Smooth muscle cell (in vitro differentiated cells): Measurements from ENCODE around the gene CD68. TPM values are rescaled to one million over a fixed set of nuclear protein-coding genes. Genes with fewer than 3 reads are reported as not detected.

Source experiments
- DNase-seq: peaks from one replicate; lab custom pipeline; 2025; ENCODE audit not compliant: unreplicated experiment; lab: John Stamatoyannopoulos, UW
- H2AFZ ChIP-seq: fragments of 200-600 bp; sonication (generic); 2 replicates; pipeline ENCODE4 v1.6.0; 2016; ENCODE audit warnings: antibody characterized with exemption, low read depth, mild to moderate bottlenecking
- H3F3A ChIP-seq: fragments of 200-600 bp; sonication (generic); 2 replicates; pipeline ENCODE4 v1.6.0; 2017; ENCODE audit warnings: antibody characterized with exemption, low read depth
- H3K27ac ChIP-seq: fragments of 200-600 bp; sonication (generic); 2 replicates; pipeline ENCODE4 v1.5.1; 2016; ENCODE audit warnings: low read depth, mild to moderate bottlenecking
- H3K27me3 ChIP-seq: fragments of 200-600 bp; sonication (generic); 2 replicates; pipeline ENCODE4 v1.6.1; 2016; ENCODE audit warnings: low read depth, mild to moderate bottlenecking
- H3K36me3 ChIP-seq: fragments of 200-600 bp; sonication (generic); 2 replicates; pipeline ENCODE4 v1.5.1; 2016; ENCODE audit warnings: low read depth
- H3K4me1 ChIP-seq: fragments of 200-600 bp; sonication (generic); 2 replicates; pipeline ENCODE4 v1.5.1; 2016; ENCODE audit warnings: low read depth
- H3K4me2 ChIP-seq: fragments of 200-600 bp; sonication (generic); 2 replicates; pipeline ENCODE4 v1.6.0; 2016; ENCODE audit warnings: mild to moderate bottlenecking
- H3K4me3 ChIP-seq: fragments of 200-600 bp; sonication (generic); 2 replicates; pipeline ENCODE4 v1.5.1; 2016; ENCODE audit warnings: mild to moderate bottlenecking
- H3K79me2 ChIP-seq: fragments of 200-600 bp; sonication (generic); 2 replicates; pipeline ENCODE4 v1.6.0; 2016; ENCODE audit warnings: low read depth, mild to moderate bottlenecking
- H3K9ac ChIP-seq: fragments of 200-600 bp; sonication (generic); 2 replicates; pipeline ENCODE4 v1.6.0; 2016; ENCODE audit warnings: low read depth
- H3K9me3 ChIP-seq: fragments of 200-600 bp; sonication (generic); replicated peaks from 2 replicates; pipeline ENCODE4 v1.5.1; 2016; ENCODE audit warnings: low read depth
- H4K20me1 ChIP-seq: fragments of 200-600 bp; sonication (generic); 2 replicates; pipeline ENCODE4 v1.6.0; 2016; ENCODE audit warnings: low read depth
- CTCF ChIP-seq: fragments of 200-600 bp; sonication (generic); IDR thresholded peaks from 2 replicates; pipeline ENCODE4 v1.5.1; 2017; ENCODE audit warnings: borderline replicate concordance, mild to moderate bottlenecking, antibody characterized with exemption; ENCODE audit not compliant: insufficient read depth, poor library complexity, severe bottlenecking
- WGBS: methylation state at CpG from one replicate; pipeline ENCODE4 v1.1.7; 2016; ENCODE audit warnings: low lambda C conversion rate; 5-methylcytosine and 5-hydroxymethylcytosine counted together
- polyA plus RNA-seq: library from polyadenylated mRNA; unstranded; fragments of >200 nt; fragmentation: Nextera tagmentation; extraction: Ambion mirVana; gene quantifications from 2 replicates; pipeline ENCODE4 v1.2.1, GENCODE V29; 2016
- total RNA-seq: library from RNA; depleted of rRNA; stranded (reverse); fragments of >200 nt; gene quantifications from 2 replicates; pipeline ENCODE4 v1.2.3, GENCODE V29; 2014

The CD68 gene
- total and polyA plus RNA-seq, 2 experiments from 2014 or later, result 22.7 to 27.5 TPM

- H3K4me3 ChIP-seq, result no peak overlapping the region
- H3K27ac ChIP-seq, result no peak overlapping the region
- H3F3A ChIP-seq, result no peaks in the 10 kb centered on the region
- WGBS, result 94% methylated on average over 4 of the region's 4 CpGs
- H3K36me3 ChIP-seq, result no peaks in the 10 kb centered on the region
- no peak overlapping the region for H3K9ac ChIP-seq
- H3K79me2 ChIP-seq, result no peaks in the 10 kb centered on the region
- TF ChIP-seq CTCF, result no peak
- no peak overlapping the region for H3K4me2 ChIP-seq
- peaks cover 5% of the 10 kb centered on the region for H3K4me1 ChIP-seq
- no peaks in the 10 kb centered on the region for H4K20me1 ChIP-seq
- no peaks in the 10 kb centered on the region for H3K9me3 ChIP-seq
- no peak overlapping the region for H2AFZ ChIP-seq
- H3K27me3 ChIP-seq, result no peaks in the 10 kb centered on the region
- no peak for DNase-seq
These were observed 28.0 kb upstream of the CD68 start for GRCh38 chr17:7551396-7551795.

DNA sequence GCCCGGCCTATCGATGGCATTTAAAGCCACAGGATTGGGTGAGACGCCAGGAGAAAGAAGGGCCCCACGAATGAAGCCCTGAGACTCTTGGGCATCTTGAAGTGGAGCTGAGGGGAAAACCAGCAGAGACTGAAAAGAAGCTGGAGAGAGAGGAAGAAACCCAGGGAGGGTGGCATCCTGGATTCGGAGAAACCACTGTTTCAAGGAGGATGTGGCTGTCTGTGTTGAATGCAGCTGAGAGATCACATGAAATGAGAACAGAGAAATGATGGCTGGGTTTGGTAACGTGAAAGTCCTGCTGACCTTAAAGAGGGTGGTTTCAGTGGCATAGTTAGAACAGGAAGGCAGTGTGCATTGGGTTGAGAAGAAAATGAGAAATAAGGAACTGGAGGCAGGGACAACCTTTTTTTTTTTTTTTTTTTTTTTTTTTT, 26.8 kb upstream of the CD68 start:
- H2AFZ ChIP-seq, result no peak overlapping the region
- no peaks in the 10 kb centered on the region for H4K20me1 ChIP-seq
- no peak overlapping the region for H3K9ac ChIP-seq
- no peaks in the 10 kb centered on the region for H3K79me2 ChIP-seq
- H3K27ac ChIP-seq, result no peak overlapping the region
- WGBS, result 93% methylated on average over 6 of the region's 6 CpGs
- H3K4me1 ChIP-seq, result peaks cover 7% of the 10 kb centered on the region
- TF ChIP-seq CTCF, result no peak
- H3K36me3 ChIP-seq, result no peaks in the 10 kb centered on the region
- no peak for DNase-seq
- H3K4me2 ChIP-seq, result no peak overlapping the region
- H3F3A ChIP-seq, result no peaks in the 10 kb centered on the region
- no peak overlapping the region for H3K4me3 ChIP-seq
- H3K27me3 ChIP-seq, result no peaks in the 10 kb centered on the region
- H3K9me3 ChIP-seq, result no peaks in the 10 kb centered on the region

DNA sequence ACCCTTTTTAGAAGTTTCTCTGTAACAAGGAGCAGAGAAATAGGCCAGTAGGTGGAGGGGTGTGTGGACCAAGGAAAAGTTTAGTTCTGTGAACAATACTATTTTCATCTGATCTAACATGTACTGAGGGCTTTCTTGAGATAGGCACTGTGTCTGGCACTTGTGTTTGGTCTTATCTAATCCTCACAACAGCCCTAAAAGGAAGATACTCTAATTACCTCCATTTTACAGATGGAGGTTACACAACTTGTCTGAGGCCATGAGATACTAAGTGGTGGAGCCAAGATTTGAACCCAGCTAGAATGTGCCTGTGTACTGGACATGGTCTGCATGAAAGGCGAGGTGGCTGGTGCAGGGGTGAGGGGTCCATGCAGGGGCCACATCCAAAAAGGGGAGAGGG, 26.1 kb upstream of the CD68 start:
- Histone ChIP-seq H3K9ac (no peak overlapping the region), H4K20me1 (no peaks in the 10 kb centered on the region), H3K4me1 (peaks cover 11% of the 10 kb centered on the region), H3K79me2 (no peaks in the 10 kb centered on the region), H3F3A (no peaks in the 10 kb centered on the region), H3K27me3 (no peaks in the 10 kb centered on the region), H3K9me3 (no peaks in the 10 kb centered on the region), H3K36me3 (no peaks in the 10 kb centered on the region), H3K4me2 (no peak overlapping the region), H3K27ac (no peak overlapping the region), H2AFZ (no peak overlapping the region), H3K4me3 (no peak overlapping the region)
- DNase-seq, result no peak
- TF ChIP-seq CTCF, result no peak
- 94% methylated on average over 1 of the region's 1 CpG for WGBS

DNA sequence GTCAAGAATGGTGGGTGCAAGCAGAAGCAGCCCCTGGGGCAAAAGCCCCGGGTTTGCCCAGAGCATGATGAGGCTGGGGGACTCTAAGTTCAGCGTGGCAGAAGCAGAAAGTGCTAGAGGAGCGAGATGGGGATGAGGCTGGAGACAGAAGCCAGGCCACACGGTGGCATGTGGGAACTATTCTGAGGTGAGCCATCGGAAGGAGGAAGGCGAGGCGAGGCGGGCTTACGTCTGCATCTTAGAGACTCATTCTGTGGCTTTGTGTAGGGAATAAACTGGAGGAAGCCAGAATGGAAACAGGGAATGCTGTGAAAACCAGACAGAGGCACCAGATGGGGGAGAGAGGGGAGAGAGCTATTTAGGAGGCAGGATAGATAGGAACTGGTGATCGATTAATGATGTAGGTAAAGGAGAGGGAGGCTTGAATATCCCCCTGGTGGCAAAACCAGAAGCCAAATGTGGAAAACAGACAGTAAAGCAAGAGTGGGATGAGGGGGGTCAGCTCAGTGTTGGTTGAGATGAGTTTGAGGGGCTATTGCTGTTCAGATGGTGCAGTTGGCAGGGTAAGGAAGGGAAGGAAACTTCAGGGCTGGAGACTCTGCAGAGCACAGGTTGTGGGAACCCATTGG, 24.0 kb upstream of the CD68 start:
- no peak overlapping the region for H2AFZ ChIP-seq
- H3K4me3 ChIP-seq, result no peak overlapping the region
- WGBS, result 77% methylated on average over 10 of the region's 10 CpGs
- peaks cover 15% of the 10 kb centered on the region for H3K4me1 ChIP-seq
- no peaks in the 10 kb centered on the region for H3K79me2 ChIP-seq
- DNase-seq, result no peak
- H3F3A ChIP-seq, result no peaks in the 10 kb centered on the region
- H3K4me2 ChIP-seq, result no peak overlapping the region
- no peak overlapping the region for H3K27ac ChIP-seq
- H4K20me1 ChIP-seq, result no peaks in the 10 kb centered on the region
- no peak overlapping the region for H3K9ac ChIP-seq
- no peaks in the 10 kb centered on the region for H3K36me3 ChIP-seq
- no peaks in the 10 kb centered on the region for H3K27me3 ChIP-seq
- no peaks in the 10 kb centered on the region for H3K9me3 ChIP-seq
- no peak for TF ChIP-seq CTCF
